AG08395 (cell line): Measurements from ENCODE around the gene FN3KRP.

Experiments
- DNase-seq: peaks from one replicate; pipeline ENCODE4 v3.0.0; 2012; ENCODE audit warnings: mixed read lengths, low spot score

FN3KRP gene

DNA sequence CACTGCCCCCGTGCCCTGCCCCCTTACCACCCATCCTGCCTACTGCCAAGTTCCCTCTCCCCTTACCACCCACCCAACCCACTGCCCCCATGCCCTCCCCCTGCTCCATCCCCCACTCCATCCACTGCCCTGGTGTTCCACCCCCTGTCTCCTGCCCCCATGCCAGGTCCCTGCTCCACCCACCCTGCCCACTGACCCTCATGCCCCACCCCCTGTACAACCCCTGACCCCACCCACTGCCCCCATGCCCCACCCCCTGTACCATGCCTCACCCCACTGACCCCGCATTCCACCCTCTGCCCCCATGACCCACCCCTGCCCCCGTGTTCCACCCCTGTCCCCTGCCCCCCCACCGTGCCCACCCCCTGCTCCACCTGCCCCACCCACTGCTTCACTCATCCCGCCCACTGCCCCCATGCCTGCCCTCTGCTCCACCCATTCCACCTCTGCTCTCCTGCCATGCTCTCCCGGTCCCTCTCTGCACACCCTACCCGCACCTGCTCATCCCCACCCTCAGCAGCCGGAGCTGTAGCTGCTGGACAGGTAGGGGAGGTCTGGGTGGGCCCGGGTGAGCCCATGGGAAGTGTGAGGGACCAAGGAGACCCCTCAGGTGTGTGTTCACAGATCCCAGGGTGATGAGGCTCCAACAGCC is 7.4 kb upstream of the FN3KRP start:
- no peak for DNase-seq

DNA sequence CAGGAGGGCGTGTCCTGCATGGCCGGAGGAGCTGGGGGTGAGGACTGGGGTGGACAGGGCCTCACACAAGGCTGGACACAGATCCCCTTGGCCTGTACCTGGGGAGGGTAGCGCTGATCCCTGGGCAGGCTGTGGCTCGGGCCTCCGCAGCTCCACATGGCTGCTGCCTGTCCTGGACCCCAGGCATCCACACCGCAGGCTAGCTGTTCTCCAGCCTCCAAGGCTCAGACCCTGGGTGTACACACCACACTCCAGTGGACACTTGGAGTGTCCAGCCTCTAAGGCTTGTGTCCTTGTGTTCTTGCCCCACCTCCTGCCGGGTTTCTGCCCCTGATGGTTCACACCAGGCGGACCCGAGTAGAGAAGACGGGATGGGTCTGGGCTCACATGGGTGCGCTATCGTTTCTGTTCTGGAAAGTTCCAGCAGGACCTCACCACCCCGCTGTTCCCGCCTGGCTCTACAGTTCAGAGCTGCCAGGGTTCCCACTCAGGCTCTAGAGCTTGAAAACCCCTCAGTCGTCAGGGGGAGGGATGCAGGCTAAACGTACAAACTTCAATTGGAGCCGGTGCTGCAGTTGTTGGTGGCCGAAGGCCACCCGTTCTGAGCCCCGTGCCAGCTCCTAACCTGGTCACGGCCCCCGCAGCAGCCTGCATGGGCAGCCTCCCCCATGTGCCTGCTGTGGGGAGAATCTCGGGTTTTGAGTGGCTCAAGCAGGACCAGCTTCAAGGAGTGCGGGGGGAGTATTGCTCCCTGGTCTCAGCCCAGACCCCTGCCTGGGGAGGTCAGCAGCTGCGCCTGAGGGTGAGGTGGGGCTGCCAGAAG is 6.6 kb upstream of the FN3KRP start:
- DNase-seq: no peak

DNA sequence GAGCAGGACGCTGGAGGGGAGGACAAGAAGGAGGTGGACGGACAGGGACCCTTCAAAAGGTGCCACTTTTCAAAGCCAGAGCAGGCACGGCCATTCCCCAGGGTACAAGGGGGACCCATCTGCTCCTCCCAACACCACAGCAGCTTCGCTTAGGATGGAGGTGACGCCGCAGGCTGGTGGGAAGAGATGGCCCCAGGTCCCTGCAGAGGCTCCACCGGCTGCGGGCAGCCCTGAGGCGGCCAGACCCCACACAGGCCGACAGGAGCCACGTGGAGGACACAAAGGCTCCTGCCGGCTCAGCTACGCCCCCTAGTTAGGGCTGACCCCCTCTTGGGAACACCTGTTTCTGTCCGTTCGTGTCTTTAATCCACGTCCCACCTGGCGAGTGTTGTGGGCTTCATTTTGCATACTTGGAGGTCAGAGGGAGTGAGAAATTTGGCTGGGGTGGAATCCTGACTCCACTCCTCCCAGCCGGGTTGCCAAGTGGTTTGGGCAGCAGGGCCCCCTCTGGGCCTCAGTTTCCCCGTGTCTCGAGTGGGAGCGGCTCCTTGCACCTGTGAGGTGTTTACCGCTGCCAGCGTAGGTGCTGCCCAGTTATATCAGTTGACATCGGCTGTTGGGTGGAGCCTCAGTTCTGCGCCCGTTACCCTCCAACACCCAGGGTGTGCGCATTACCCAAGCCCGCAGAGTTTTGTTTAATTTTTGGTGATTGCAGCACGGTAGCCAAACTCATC is 5.8 kb upstream of the FN3KRP start:
- DNase-seq: no peak

DNA sequence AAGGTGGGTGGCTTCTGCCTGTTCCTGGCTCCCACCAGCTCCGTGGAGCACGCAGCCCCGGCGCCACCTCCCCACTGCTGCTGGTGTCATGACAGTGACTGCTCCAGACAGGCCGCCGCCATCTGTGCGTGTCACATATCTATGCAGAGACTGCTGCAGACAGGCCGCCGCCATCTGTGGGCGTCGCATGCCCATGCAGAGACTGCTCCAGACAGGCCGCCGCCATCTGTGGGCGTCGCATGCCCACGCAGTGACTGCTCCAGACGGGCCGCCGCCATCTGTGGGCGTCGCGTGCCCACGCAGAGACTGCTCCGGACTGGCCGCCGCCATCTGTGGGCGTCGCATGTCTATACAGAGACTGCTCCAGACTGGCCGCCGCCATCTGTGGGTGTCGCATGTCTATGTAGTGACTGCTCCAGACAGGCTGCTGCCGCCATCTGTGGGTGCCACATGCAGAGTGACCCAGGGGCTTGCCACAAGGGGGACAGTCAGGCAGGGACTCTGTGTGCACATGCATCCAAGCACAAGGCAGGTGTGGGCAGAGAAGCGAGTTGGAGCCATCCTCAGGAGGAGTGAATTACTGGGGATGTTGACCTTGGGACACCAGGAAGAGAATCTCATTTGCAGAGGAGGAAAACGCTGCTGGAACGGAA is 3.3 kb upstream of the FN3KRP start:
- no peak for DNase-seq

DNA sequence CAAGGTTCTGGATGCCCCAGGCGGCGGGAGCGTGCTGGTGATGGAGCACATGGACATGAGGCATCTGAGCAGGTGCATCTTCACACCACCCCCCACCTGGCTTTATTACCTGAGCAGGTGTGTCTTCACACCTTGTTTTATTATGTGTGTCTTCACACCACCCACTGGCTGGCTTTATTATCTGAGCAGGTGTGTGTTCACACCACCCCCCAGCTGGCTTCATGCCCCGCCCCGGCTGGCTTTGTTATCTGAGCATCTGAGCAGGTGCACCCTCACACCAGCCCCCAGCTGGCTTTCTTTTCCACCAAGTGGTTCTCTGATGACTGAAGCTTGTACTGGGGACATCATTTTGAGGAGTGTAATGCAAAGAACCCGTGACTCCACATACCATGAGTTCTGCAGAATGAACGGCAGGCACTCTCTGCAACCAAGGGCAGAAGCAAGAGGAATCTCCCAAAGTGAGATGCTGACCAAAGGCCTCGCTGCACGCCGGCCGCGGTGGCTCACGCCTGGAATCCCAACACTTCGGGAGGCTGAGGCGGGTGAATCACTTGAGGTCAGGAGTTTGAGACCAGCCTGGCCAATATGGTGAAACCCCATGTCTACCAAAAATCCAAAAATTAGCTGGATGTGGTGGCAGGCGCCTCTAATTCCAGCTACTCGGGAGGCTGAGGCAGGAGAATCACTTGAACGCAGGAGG is 2.6 kb downstream of the FN3KRP start:
- no peak for DNase-seq

DNA sequence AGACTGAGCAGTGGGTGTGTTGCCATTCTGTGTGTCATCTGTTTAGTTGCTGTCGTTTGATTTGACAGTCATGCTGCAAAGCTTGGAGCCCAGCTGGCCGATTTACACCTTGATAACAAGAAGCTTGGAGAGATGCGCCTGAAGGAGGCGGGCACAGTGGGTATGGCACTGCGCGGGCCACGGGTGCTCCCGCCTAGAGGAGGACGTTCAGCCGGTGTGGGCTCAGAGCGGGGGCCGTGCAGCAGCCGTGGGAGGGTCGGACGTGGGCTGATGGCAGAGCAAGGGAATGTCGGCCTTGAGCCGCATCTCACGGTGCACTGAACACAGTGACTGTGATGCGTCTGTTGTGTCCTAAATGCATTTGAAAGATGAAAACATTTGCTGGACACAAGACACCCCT is 3.7 kb downstream of the FN3KRP start:
- DNase-seq: no peak

DNA sequence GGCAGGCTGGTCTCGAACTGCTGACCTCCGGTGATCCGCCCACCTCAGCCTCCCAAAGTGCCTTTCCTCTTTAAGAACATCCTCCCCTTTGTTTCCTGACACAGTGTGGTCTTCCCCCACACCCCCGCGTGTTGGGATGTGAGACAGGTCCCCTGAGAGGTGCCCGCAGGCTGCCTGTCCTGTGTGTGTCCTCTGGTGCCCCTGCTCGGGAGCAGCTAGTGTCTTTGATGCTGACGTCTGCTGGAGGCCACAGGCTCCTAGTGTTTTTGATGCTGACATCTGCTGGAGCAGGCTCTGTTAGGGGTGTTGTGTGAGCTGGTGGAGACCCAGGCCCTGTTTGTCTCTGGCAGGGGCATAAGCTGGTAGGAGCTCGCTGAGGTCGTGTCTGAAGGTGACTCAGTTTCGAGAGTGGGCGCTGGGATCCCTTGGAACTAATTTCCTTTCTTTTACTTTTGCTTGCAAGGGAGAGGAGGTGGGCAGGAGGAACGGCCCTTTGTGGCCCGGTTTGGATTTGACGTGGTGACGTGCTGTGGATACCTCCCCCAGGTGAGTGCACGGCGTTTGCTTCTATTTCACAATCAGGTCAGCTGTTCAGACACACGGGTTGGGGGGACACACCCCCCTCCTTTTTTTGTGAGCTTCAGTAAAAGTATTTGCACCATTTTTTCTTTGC is 6.0 kb downstream of the FN3KRP start:
- no peak for DNase-seq

DNA sequence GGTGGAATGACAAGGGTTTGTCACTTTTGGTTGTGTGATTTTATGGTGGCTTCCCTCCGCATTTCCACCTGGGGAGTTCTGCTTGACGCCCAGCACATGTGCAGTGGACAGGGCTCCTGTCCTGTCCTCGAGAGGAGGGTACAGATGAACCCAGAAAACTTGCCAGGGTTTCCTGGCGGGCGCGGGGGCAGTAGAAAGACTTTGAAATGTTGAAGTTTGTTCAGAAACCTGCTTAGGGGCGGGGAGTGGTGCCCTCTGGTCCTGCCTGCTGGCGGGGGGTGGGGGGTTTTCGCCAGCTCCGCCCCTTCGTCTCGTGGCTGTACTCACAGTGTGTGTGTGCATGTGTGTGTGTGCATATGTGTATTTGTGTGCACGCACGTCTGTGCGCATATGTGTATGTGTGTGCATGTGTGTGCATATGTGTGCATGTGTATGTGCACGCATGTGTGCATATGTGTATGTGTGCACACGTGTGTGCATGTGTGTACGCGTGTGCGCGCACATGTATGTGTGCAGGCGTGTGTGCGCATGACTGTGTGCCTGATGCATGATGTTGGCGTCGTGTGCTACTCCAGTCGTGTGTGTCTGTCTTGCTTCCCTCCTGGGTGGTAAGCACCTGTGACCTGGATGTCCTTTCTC is 6.8 kb downstream of the FN3KRP start:
- DNase-seq: no peak

DNA sequence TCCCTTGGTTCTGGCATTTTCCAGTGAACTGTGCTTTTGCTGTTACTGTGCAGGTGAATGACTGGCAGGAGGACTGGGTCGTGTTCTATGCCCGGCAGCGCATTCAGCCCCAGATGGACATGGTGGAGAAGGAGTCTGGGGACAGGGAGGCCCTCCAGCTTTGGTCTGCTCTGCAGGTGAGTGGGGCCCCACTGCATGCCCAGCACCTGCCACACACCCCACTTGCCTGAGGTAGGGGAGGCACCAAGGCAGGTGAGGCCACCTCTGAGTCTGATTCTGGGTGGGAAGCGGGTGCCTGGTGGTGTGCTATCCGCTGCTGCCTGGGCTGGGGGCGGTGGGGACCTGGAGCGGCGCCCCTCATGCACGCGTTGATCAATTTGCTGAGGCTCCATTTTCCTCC is 9.9 kb downstream of the FN3KRP start:
- DNase-seq: no peak

DNA sequence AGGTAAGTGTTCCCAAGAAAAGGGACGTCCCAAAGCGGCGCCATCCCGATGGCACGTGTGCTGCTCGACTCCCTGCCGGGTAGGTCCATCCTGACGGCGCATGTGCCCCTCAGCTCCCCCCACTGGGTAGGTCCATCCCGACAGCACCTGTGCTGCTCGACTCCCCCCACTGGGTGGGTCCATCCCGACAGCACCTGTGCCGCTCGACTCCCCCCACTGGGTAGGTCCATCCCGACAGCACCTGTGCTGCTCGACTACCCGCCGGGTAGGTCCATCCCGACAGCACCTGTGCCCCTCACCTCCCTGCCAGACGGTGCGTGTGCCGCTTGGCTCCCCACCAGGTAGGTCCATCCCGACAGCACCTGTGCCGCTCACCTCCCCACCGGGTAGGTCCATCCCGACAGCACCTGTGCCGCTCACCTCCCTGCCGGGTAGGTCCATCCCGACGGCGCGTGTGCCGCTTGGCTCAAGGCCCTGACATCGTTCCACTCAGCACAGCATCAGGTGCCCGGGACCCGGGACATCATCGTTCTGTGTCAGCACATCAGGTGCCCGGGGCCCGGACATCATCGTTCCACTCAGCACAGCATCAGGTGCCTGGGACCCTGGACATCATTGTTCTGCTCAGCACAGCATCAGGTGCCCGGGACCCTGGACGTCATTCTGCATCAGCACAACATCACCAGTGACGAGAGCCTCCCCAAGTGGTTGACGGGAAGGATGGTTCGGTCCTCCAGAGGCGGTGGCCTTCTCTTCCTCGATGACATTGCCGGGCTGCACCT is 13.2 kb downstream of the FN3KRP start:
- no peak for DNase-seq

DNA sequence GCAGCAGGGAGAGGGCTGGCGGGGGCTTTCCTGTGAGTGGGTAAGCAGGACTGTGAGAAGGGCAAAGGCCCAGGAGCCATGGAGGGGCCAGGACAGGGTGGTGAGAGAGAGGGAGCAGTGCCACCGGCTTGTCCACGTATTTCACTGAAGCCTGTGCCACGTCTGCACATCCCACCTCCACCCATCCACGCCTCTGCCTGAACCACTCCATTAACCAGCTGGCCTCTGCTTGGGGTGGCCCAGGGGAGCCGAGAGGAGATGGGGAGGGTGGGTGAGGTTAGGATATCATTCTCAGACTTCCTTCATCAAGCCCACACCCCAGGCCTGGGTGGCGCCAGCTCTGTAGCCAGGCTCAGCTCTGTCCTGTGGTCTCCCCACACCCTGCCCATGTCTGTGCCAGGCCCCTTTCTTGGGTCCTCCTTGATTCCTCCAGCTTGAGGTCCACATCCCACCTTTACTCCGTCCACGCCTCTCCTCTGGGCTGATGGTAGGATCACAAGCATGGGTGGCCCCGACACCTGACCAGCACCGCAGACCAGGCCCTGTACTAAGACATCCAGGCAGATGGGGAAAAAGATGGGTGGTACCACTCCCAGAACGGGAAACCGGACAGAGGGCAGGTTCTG is 15.7 kb downstream of the FN3KRP start:
- no peak for DNase-seq

DNA sequence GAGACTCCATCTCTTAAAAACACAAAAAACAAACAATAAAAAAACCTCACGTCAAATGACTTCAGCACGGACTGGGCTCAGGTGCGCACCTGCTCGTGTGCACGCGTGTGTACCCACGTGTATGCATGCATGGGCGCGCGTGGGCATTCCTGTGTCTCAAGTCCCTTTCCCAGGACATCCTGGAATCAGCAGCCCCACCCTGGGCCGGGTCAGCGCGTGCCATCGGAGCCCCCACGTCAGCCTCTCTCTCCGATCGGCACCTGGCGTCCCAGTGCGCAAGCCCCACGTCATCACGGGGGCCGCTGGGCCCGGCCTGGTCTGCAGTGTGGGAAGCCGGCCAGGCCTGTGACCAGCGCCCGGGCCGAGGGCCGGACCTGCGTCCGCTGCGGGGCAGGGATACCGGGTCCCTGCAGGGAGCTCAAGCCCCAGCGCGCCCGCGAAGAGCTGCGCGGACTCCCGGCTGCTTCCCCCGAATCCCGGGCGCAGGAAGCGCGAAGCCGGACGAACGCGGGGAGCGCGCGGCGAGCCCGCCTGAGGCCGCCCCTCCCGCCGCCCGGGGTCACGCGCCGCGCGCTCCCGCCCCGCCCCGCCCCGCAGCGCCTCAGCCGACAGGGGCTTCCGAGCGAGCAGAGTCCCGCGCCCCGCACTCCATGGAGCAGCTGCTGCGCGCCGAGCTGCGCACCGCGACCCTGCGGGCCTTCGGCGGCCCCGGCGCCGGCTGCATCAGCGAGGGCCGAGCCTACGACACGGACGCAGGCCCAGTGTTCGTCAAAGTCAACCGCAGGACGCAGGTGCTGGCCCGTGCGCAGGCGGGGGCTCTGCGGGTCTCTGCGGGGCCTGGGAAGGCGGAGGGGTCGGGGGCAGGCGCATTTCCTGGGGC is 18.7 kb downstream of the FN3KRP start, which contains the start of gene FN3K:
Gene FN3K (plus strand): TSS at position 629 of the 880 bp plus-strand sequence. CDS start 22 bp downstream, at position 651.
- DNase-seq: peak; percentile 66

- DNase-seq: no peak
Observed at GRCh38 chr17:82736511-82737185, 20.1 kb downstream of the FN3KRP start.

GRCh38 chr17:82737967-82738877 is 21.7 kb downstream of the FN3KRP start:
- DNase-seq: no peak

DNA sequence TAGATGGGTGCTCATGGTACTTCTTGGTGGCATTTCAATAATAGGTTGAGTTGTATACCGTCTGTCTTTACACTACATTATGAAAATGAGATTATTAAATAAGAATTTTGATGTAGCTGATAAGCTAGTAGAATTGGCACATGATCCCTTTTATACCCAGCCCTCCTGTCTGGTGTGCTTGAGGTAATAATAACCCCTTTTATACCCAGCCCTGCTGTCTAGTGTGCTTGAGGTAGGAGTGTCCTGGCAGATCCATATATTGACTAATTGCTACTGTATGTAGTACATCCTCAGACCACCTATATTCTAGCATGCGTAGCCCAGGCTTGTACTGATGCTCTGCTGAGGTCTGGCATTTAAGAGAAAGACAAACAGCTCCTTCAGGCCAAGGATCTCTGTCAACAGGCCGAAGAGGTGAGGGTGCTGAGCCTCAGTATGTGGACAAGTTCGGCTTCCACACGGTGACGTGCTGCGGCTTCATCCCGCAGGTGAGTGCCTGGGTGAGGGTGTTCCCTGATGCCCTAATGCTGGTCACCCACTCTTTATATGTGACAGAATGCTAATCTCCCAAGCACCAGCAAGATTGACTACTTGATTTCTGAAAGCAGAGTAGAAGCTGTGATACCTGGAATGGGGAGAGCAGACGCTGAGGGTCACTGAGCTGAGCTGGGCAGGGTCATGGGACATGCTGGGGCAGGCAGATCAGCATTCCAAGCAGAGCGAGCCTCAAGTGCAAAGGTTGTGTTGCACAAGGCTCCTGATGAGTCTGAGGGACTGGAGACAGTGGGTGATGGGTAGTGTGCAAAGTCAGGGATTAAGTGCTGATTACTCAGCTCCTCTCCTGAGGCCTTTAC is 24.6 kb downstream of the FN3KRP start:
- no peak for DNase-seq
